Mesothelial cell of epicardium (in vitro differentiated cells): ENCODE data around the gene SMR3A. TPM values are rescaled to one million over a fixed set of nuclear protein-coding genes. Genes with fewer than 3 reads are reported as not detected.

Experiments
- DNase-seq, 2 experiments: peaks; one replicate each; pipeline ENCODE4 v3.0.0; 2021; ENCODE audit warnings: low spot score in 2 of 2; ENCODE audit not compliant: unreplicated experiment in 2 of 2
- H3K27ac Mint-ChIP-seq: 2 replicates; pipeline ENCODE4 v1.8.0; 2021; ENCODE audit warnings: mixed read lengths
- H3K27me3 Mint-ChIP-seq: 2 replicates; pipeline ENCODE4 v1.8.0; 2021; ENCODE audit warnings: low read depth, mixed read lengths
- H3K36me3 Mint-ChIP-seq: 2 replicates; pipeline ENCODE4 v1.8.0; 2021; ENCODE audit warnings: mixed read lengths
- H3K4me1 Mint-ChIP-seq: 2 replicates; pipeline ENCODE4 v1.8.0; 2021; ENCODE audit warnings: mixed read lengths
- H3K4me3 Mint-ChIP-seq: 2 replicates; pipeline ENCODE4 v1.8.0; 2021; ENCODE audit warnings: mild to moderate bottlenecking, moderate library complexity, mixed read lengths
- H3K9me3 Mint-ChIP-seq: 2 replicates; pipeline ENCODE4 v1.8.0; 2021; ENCODE audit warnings: mixed read lengths
- CTCF ChIP-seq: fragments of 200-600 bp; sonication (generic); IDR thresholded peaks from one replicate; pipeline ENCODE4 v1.5.0; 2021; ENCODE audit warnings: antibody characterized with exemption; ENCODE audit not compliant: unreplicated experiment
- total RNA-seq: library from RNA; stranded (reverse); gene quantifications from 3 replicates; pipeline ENCODE4 v1.2.1, GENCODE V29; 2021

The SMR3A gene
- total RNA-seq, 1 donor from 2014 or later: not detected

DNA sequence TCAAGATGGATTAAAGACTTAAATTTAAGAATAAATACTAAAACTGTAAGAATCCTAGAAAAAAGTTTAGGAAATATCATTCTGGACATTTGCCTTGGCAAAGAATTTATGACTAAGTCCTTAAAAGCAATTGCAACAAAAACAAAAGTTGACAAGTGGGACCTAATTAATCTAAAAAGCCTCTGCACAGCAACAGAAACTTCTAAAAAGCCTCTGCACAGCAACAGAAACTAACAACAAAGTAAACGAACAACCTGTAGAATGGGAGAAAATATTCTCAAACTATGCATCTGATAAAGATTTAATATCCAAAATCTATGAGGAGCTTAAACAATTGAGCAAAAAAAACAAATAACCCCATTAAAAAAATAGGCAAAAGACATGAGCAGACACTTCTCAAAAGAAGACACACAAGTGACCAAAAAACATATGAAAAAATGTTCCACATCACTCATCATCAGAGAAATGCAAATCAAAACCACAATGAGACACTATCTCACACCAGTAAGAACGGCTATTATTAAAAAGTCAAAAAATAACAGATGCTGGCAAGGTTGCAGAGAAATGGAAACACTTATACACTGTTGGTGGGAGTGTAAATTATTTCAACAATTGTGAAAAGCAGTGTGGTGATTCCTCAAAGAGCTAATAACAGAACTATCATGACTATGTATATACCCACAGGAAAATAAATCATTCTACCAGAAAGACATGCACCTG lies 31.7 kb downstream of the SMR3A start:
- Mint-ChIP-seq H3K36me3 (no peaks in the 10 kb centered on the region), H3K4me1 (peaks cover 4% of the 10 kb centered on the region), H3K4me3 (no peak overlapping the region), H3K9me3 (no peaks in the 10 kb centered on the region), H3K27me3 (peaks cover 10% of the 10 kb centered on the region), H3K27ac (no peak overlapping the region)
- no peak for DNase-seq
- no peak for TF ChIP-seq CTCF

GRCh38 chr4:70397580-70397979 lies 37.0 kb downstream of the SMR3A start, which contains the start of gene OPRPN:
Gene OPRPN, plus strand, starts transcription at chr4:70397940. Its CDS starts 1,346 bp downstream, at chr4:70399286.
- no peaks in the 10 kb centered on the region for H3K4me1 Mint-ChIP-seq
- H3K27me3 Mint-ChIP-seq: peaks cover 2% of the 10 kb centered on the region
- no peaks in the 10 kb centered on the region for H3K36me3 Mint-ChIP-seq
- no peak within 1 kb of the TSS for H3K27ac Mint-ChIP-seq
- no peak for DNase-seq
- H3K9me3 Mint-ChIP-seq: no peaks in the 10 kb centered on the region
- TF ChIP-seq CTCF: no peak
- no peak within 1 kb of the TSS for H3K4me3 Mint-ChIP-seq

- no peak for TF ChIP-seq CTCF
- Mint-ChIP-seq H3K4me3 (no peak overlapping the region), H3K4me1 (no peaks in the 10 kb centered on the region), H3K9me3 (no peaks in the 10 kb centered on the region), H3K36me3 (no peaks in the 10 kb centered on the region), H3K27me3 (peaks cover 5% of the 10 kb centered on the region), H3K27ac (no peak overlapping the region)
- no peak for DNase-seq
Measured at GRCh38 chr4:70399319-70399718, 38.8 kb downstream of the SMR3A start.

DNA sequence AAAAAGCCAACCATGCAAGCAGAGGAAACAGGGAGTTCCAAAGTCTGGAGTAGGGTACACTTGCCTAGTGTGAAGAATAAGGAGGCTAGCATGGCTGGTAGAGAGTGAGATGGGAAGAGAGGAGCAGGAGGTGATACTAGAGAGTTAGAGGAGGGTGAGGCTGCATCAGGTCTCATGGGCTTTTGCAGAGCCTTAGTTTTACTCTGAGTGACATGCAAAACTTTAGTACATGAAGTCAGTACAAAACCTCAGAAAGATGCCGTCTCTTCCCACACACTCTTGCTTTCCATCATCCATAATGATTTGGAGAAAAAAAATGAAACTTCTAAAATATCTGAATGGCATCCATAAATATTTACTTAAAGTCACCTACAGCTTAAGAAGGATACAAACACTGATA lies 42.2 kb downstream of the SMR3A start:
- H3K4me1 Mint-ChIP-seq: no peaks in the 10 kb centered on the region
- H3K36me3 Mint-ChIP-seq: no peaks in the 10 kb centered on the region
- TF ChIP-seq CTCF: no peak
- peaks cover 6% of the 10 kb centered on the region for H3K27me3 Mint-ChIP-seq
- no peaks in the 10 kb centered on the region for H3K9me3 Mint-ChIP-seq
- H3K4me3 Mint-ChIP-seq: no peak overlapping the region
- no peak overlapping the region for H3K27ac Mint-ChIP-seq
- no peak for DNase-seq

GRCh38 chr4:70405765-70406164 lies 45.2 kb downstream of the SMR3A start:
- peaks cover 6% of the 10 kb centered on the region for H3K27me3 Mint-ChIP-seq
- no peaks in the 10 kb centered on the region for H3K36me3 Mint-ChIP-seq
- no peak for TF ChIP-seq CTCF
- no peak overlapping the region for H3K4me3 Mint-ChIP-seq
- H3K4me1 Mint-ChIP-seq: no peaks in the 10 kb centered on the region
- H3K27ac Mint-ChIP-seq: no peak overlapping the region
- no peak for DNase-seq
- H3K9me3 Mint-ChIP-seq: no peaks in the 10 kb centered on the region

Other genes with a start within 250 kb of the SMR3A start
- not detected in 3 replicates for gene PRR27, start 206.5 kb upstream of the SMR3A start, total RNA-seq
- 2.8 to 3.2 TPM (median 3.1 TPM) in 3 replicates for gene ODAM, start 165.0 kb upstream of the SMR3A start, total RNA-seq
- gene FDCSP, start 134.6 kb upstream of the SMR3A start, total RNA-seq: 0.72 to 1.5 TPM (median 0.75 TPM) in 3 replicates
- gene CSN3, start 118.2 kb upstream of the SMR3A start, total RNA-seq: not detected in 3 replicates
- 0.69 to 1.2 TPM (median 1.1 TPM) in 3 replicates for gene CABS1, start 25.8 kb upstream of the SMR3A start, total RNA-seq
- not detected in 3 replicates for gene SMR3B, start 22.4 kb downstream of the SMR3A start, total RNA-seq
- gene OPRPN, start 37.2 kb downstream of the SMR3A start, total RNA-seq: not detected in 3 replicates
- not detected in 3 replicates for gene MUC7, start 111.4 kb downstream of the SMR3A start, total RNA-seq
- gene AMTN, start 157.8 kb downstream of the SMR3A start, total RNA-seq: not detected in 3 replicates
- 0.14 to 0.36 TPM (median 0.22 TPM) in 3 replicates for gene AMBN, start 231.5 kb downstream of the SMR3A start, total RNA-seq